Fibroblast of mammary gland (primary cell): Measurements from ENCODE around the gene SGCG.
"Not testable (repeated sequence)": the region's sequence is repeated elsewhere in the genome, so short reads cannot be mapped to it uniquely, and the experiment has no call there.

Experiments used
- DNase-seq: peaks from one replicate; pipeline ENCODE4 v3.0.0-alpha.2; 2010; ENCODE audit warnings: low read depth
- H3K4me3 ChIP-seq: 2 replicates; pipeline ENCODE4 v1.5.1; 2011; ENCODE audit warnings: low read depth, mild to moderate bottlenecking, low read length, moderate library complexity; ENCODE audit not compliant: control insufficient read depth
- TF ChIP-seq, protein P1 (sequence below): conservative IDR thresholded peaks from 2 replicates; pipeline ENCODE4 v1.5.1; 2011; ENCODE audit warnings: low read depth, low read length, inconsistent platforms; ENCODE audit not compliant: control insufficient read depth, insufficient read depth

Gene SGCG

DNA sequence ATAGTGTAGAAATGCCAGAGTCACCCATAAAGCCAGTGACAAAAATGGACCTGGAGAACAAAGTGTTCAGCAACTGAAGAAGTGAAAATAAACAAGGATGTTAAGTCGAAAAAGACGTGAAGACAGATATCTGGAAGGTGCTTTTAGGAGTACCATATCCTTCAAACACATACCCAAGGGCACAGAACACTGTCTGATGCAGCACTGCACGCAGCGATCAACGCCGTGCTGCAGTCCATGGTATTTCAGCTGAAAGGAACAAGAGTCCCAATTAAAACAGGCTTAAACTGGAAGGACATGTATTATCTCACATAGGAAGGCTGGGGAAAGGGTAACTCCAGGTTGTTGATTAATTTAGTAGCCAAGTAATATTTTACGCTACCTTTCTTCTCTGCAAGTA is 108.2 kb downstream of the SGCG start:
- DNase-seq = no peak
- no peak overlapping the region for H3K4me3 ChIP-seq
- TF ChIP-seq, protein P1, sequence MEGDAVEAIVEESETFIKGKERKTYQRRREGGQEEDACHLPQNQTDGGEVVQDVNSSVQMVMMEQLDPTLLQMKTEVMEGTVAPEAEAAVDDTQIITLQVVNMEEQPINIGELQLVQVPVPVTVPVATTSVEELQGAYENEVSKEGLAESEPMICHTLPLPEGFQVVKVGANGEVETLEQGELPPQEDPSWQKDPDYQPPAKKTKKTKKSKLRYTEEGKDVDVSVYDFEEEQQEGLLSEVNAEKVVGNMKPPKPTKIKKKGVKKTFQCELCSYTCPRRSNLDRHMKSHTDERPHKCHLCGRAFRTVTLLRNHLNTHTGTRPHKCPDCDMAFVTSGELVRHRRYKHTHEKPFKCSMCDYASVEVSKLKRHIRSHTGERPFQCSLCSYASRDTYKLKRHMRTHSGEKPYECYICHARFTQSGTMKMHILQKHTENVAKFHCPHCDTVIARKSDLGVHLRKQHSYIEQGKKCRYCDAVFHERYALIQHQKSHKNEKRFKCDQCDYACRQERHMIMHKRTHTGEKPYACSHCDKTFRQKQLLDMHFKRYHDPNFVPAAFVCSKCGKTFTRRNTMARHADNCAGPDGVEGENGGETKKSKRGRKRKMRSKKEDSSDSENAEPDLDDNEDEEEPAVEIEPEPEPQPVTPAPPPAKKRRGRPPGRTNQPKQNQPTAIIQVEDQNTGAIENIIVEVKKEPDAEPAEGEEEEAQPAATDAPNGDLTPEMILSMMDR = no peak

DNA sequence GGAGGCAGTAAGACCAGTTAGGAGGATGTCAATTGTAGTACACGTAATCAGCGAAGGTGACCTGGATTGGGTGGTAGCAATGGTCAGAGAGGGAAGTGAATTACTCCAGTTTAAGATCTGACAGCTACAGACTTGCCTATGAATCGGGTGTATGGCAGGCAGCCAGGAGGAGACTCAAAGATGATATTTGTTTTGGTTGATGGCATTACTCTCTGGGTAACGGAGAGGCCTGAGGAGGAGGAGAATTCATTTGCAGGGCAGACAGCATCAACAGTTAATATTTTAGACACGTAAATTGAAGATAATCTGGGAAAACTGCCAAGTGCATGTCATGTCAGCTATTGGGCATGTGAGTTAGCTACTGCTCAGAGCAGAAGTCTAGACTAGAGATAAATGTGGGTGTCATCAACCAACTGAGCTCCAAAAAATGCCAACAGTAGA is 109.2 kb downstream of the SGCG start:
- peak; percentile 48 for DNase-seq
- TF ChIP-seq, protein P1 = no peak
- no peak overlapping the region for H3K4me3 ChIP-seq

DNA sequence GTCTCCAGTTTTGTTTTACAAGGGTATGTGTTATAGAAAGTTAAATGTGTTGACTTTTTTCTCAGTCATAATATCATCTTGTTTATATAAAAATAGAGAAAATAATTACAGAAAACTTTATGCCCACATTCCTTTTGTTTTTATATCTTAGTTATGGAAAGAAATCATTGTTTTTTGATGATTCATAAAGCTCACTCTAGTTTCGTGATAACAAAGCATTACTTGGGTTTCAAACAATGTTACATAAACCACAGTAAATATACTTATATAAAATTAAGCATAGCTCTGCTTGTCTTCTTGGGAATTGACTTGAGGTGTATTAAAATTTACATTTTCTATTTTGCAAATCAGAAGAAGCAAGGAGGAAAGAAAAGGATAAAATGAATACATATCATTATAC is 111.8 kb downstream of the SGCG start:
- no peak for DNase-seq
- no peak overlapping the region for H3K4me3 ChIP-seq
- TF ChIP-seq, protein P1 = no peak

DNA sequence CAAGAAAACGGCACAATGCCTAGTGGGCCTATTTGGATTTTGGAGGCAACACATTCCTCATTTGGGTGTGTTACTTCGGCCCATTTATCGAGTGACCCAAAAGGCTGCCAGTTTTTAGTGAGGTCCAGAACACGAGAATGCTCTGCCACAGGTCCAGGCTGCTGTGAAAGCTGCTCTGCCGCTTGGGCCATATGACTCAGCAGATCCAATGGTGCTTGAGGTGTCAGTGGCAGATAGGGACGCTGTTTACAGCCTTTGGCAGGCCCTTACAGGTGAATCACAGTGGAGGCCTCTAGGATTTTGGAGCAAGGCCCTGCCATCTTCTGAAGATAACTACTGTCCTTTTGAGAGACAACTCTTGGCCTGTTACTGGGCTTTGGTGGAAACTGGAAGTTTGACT is 134.1 kb downstream of the SGCG start:
- DNase-seq, H3K4me3 ChIP-seq: not testable (repeated sequence)

DNA sequence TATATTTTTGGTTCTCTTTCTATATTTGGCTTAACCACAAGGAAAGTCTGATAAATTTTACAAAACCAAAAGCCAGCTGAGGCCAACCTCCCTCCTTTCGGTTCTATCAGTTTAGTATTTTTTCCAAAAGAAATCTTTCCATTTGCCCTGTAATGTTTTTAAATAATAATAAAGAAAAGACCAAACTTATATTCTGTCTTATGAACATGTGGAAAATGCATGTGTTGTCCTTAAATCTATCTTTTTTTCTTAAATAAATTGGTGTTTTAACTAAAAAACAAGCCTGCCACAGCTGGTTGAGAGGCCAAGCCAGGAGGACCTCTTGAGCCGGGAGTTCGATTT is 139.1 kb downstream of the SGCG start:
- TF ChIP-seq, protein P1 = no peak
- no peak overlapping the region for H3K4me3 ChIP-seq
- DNase-seq = no peak

DNA sequence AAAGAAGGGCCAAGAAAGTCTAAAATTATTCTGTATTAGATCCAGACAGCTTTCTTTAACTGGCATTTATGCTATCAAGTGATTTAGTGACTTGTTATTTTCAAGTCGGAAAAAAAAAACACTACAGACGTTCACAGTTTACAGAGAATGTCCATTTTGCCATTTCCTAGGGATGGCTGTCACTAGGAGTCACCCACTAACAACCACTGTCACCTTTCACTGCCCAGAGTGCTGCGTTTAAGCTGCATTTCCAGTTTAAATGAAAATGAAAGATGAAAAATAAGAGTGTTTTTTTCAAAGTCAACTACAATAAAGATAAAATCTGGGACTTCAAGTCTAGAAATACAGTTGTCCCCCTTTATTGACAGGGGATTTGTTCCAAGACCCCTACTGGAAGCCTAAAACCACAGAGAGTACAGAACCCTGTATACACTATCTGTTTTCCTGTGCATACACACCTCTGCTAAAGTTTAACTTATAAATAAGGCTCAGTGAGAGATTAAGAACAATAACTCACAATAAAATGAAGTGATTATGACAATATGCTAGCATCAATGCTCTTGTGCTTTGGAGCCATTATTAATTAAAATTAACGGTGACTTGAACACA is 140.3 kb downstream of the SGCG start:
- TF ChIP-seq, protein P1 = no peak
- DNase-seq = no peak
- H3K4me3 ChIP-seq = no peak overlapping the region

DNA sequence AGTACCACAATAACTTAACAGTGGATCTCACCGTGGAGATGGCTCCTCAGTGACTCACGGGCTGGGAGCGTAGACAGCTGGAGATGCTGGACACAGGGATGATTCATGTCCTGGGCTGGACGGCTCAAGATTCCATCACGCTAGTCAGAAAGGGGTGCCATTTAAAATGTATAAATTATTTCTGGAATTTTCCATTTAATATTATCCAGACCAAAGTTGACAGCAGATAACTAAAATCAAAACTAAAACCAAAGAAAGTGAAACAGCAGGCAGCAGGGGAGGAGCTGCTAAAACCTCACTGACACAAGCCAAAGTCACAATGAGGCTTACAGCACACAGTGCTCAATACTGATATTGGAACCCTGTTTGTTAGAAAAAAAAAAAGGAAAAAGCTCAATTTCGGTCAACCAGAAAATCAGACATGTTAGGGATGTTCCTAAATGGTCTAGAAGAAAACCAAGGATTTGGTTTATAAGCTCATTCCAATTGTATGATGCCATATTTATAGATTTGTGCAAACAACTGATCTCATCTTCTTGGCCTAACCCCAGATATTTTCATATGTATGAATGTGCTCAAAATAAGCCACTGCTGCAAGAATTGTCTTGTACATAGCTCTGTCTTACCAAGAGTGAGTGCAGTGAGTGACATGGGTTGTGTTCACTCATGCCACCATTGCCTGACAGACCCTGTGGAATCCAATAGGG is 140.9 kb downstream of the SGCG start:
- no peak overlapping the region for H3K4me3 ChIP-seq
- TF ChIP-seq, protein P1 = no peak
- DNase-seq = peak; percentile 92
